GM21717 (cell line): ENCODE measurements around the gene MAP3K4.
"Not testable (repeated sequence)": the region's sequence is repeated elsewhere in the genome, so short reads cannot be mapped to it uniquely, and the experiment has no call there.

Experiments used
- ATAC-seq: cut with Tn5 transposase; IDR thresholded peaks from one replicate; pipeline ENCODE4 v1.9.1; 2021; ENCODE audit warnings: mild to moderate bottlenecking, moderate library complexity; ENCODE audit not compliant: unreplicated experiment

MAP3K4 gene

DNA sequence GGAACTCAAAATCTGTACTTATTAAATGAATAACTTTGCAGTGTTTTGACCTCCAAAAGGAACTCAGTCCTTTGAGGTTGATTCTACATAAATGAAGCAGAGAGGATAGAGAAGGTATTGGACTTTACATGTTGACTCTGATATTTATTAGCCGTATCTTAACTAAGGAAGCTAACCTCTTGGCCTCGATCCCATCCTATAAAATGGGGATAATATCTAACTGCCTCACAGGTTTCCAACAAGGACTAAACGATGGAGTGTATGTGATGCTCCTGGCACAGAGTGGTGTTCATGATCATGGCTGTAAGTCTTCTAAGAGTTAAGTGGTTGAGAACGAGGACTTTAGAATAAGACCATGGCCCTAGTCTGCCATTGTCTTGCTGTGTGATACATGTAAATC, 24.2 kb upstream of the MAP3K4 start:
- no peak for ATAC-seq

- no peak for ATAC-seq
Measured at GRCh38 chr6:160967833-160968232, 23.7 kb upstream of the MAP3K4 start.

- ATAC-seq = no peak
Measured at GRCh38 chr6:160971171-160971570, 20.4 kb upstream of the MAP3K4 start.

DNA sequence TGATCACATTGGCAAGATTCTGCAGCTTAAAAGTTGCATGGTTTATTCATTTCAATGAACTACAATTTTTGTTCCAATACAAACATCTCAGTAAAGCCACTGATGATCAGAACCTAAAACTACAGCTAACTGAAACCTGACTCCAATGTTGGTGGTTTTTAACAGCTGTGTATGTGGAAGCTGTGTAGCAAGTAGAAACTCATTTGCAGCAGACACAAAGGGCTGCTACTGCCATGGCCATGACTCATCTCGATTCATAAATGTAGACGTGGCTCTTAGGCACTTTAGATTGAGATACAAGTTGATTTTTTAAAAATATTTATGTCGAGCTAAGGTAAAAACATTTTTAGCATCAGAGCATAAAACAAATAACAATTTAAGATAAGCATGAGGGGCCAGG, 19.5 kb upstream of the MAP3K4 start:
- ATAC-seq = peak; percentile 90

DNA sequence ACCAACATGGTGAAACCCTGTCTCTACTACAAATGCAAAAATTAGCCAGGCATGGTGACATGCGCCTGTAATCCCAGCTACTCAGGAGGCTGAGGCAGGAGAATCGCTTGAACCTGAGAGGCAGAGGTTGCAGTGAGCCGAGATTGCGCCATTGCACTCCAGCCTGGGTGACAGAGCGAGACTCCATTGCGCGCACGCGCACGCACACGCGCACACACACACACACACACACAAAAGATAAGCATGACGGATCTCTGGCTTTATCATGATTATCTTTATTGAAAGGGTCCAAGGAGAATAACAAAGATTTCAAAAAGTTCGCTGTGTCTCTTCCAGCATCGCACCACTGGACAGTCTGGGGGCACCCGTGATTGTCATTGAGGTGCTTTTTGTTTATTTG, 19.0 kb upstream of the MAP3K4 start:
- not testable (repeated sequence) for ATAC-seq

DNA sequence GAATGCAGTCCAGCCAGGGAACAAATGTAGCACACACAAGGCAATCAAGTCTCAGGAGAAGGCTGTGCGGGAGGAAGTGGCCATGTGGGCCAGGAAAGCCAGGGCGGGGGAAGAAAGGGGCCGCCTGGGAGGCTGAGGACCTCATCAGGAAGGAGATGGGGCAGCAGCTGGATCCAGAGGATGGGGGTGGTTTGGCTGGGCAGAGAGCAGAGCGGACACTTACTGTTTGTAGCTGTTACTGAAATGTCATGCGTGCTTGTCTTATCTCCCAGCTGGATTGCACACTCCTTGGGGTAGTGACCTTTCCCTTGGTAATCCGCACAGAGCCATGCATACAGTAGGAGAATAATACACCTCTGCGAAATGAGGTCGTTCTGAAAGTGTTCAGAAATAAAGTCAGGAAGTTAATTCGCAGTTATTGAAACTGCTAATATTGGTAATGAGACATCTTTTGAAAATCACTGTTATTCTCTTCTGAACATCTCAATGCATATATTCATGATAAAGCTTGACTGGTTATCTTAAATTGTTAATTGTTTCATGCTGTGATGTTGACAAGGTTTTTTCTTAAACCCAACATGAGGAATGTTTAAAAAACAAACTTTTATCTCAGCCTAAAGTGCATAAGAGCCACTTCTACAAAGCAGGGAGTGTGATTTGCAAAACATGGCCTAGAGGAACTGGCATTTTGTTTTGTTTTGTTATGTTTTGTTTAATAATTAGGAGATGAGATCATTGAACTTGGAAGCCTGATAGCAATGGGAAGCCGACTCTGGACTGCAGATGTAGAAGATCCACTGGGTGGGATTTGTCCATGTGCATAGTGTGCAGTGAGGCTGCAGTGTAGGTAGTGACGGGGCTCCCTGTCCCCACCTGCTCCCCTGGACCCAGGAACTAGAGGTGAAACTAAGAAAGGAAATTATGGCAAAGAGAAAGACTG, 18.0 kb upstream of the MAP3K4 start:
- no peak for ATAC-seq

DNA sequence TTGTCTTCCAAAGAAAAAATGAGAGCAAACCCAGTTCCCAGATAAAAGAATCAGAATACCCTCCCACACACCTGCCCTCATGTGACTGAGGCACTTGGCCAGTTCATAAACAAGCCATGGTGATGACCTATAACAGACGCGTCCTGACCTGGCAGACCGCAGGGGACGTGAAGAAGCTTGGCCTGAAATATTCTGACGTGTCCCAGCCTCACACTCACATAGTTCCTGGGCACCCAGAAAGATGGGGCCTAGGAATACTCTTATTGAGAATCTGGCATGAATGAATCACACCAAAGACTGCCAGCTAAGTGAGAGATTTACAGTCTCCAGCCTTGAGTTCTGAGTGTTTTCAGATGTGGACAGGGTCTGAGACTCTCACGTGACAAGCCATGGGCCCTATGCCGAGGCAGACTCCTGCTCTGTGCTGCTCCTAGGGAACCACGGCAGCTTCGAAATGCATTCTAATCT, 17.2 kb upstream of the MAP3K4 start:
- ATAC-seq = no peak

- ATAC-seq = no peak
Measured at GRCh38 chr6:160975162-160975561, 16.4 kb upstream of the MAP3K4 start.

- not testable (repeated sequence) for ATAC-seq
Measured at GRCh38 chr6:160975961-160976360, 15.6 kb upstream of the MAP3K4 start.

DNA sequence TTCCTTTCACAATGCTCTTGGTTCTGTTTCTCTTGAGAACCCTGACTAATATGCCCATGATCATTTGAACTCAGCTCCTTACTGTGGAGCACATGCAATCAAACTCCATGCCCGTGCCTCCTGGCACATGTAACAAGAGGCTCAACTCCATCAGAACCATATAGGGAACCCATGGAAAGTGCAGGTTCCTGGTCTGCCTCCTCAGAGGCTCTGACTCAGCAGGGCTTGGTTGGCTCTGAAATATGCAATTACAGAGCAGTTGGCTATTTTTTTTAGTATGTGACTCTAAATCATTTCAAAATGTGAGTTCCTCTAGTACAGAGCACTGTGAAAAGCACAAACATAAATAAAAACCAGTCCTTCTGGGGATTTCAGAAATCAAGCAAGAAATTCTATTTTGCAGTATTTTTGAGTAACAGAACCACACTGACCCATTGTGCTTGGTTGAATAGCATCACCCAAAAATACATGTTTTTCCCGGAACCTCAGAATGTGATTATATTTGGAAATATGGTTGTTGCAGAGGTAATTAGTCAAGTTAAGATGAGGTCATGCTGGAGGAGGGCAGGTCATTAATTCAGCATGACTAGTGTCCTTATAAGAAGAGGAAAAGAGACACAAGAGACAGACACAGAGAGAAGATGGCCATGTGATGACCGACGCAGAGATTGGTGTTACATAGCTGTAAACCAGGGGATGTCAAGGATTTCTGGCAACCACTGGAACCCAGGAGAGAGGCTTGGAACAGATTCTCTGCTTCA, 13.2 kb upstream of the MAP3K4 start:
- no peak for ATAC-seq

- ATAC-seq = no peak
Measured at GRCh38 chr6:160979061-160979708, 12.4 kb upstream of the MAP3K4 start.

GRCh38 chr6:160983377-160983948, 8.1 kb upstream of the MAP3K4 start:
- ATAC-seq = not testable (repeated sequence)

GRCh38 chr6:160986851-160987250, 4.7 kb upstream of the MAP3K4 start:
- ATAC-seq = no peak

GRCh38 chr6:160987265-160987664, 4.3 kb upstream of the MAP3K4 start:
- no peak for ATAC-seq

- no peak for ATAC-seq
Measured at GRCh38 chr6:160990847-160991405, 643 bp upstream of the MAP3K4 start.

GRCh38 chr6:160992061-160992979, 751 bp downstream of the MAP3K4 start:
- ATAC-seq = peak; percentile 43

- ATAC-seq = no peak
Measured at GRCh38 chr6:160992980-160993314, 1.4 kb downstream of the MAP3K4 start.

DNA sequence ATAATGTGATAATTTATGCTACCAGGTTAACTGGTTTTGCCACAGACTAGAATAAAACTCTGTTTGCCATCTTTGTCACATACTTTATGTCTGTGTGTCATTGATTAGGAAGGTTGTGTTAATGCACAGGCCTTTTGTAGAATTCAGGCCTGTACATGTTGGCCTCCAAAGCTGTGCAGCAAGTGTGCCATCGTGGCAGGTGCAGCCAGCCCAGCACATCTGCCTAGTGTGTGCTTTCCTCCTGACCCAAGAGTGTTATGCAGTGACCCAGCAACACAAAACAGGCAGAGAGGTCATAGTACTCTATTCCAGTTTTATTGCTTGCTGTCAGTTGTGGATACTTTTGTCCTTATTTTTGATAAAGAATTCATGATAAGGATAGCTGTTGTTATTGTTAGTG, 3.7 kb downstream of the MAP3K4 start:
- no peak for ATAC-seq

DNA sequence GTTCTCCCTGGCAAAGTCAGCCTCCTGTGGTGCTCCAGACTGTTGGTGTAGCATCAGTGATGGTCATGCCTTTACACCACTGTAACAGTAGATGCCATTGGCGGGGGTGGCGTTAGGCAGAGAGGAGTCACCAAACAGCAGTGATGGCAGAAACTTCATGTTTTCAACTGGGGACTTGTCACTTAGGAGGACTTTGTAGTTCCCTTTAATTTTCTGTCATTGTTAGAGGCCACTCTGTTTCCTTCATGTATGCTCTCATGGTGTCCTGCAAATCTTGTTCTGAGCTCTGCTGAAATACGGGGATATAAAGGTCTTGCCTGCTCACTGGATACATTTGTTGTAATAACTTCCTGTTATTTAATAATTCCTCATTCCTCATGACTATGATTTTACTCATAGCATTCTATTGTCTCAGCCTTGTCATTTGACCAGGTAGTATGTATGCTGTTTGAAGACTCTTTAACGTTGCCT, 4.6 kb downstream of the MAP3K4 start:
- no peak for ATAC-seq

GRCh38 chr6:160998217-160998616, 6.6 kb downstream of the MAP3K4 start:
- ATAC-seq = no peak
